NB4 (cell line): ENCODE data around the gene THSD4.

Experiments used
- DNase-seq: peaks from one replicate; pipeline ENCODE4 v3.0.0; 2010; ENCODE audit warnings: low read depth
- H3K4me3 ChIP-seq: one replicate; pipeline ENCODE4 v1.5.1; 2011; ENCODE audit warnings: mild to moderate bottlenecking, low read depth, low read length, moderate library complexity
- MYC ChIP-seq: IDR thresholded peaks from 2 replicates; pipeline ENCODE4 v1.6.1; 2011; ENCODE audit warnings: low read depth, low read length
- POLR2A ChIP-seq: IDR thresholded peaks from 2 replicates; pipeline ENCODE4 v1.6.1; 2011; ENCODE audit warnings: mild to moderate bottlenecking; ENCODE audit not compliant: insufficient read length; ENCODE audit errors: extremely low read depth
- TF ChIP-seq, protein P1 (sequence below): IDR thresholded peaks from one replicate; pipeline ENCODE4 v1.5.1; 2012; ENCODE audit warnings: low read depth, low read length
- TF ChIP-seq, protein P2 (sequence below): IDR thresholded peaks from 2 replicates; pipeline ENCODE4 v1.6.1; 2011; ENCODE audit warnings: low read depth, low read length

Gene THSD4

DNA sequence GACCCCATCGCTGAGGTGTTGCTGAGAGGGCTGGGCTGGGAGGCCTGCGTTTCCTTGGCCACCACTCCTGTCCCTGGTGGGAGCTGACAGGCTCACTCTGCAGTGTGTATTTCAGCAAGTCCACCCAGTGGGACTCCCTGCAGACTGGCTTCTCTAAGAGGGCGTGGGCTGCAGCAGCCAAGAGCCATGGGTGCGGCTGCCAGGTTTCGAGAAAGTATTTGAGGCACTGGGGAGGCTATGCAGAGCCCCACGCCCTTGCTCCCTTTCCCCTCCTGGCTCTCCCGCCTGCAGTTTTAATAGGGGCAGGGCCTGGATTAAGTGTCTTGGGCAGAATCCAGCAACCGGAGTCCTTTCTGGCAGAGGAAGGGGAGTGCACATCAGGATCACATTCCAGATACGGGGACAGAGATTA is 242.1 kb downstream of the THSD4 start:
- no peak for DNase-seq
- TF ChIP-seq, protein P1, sequence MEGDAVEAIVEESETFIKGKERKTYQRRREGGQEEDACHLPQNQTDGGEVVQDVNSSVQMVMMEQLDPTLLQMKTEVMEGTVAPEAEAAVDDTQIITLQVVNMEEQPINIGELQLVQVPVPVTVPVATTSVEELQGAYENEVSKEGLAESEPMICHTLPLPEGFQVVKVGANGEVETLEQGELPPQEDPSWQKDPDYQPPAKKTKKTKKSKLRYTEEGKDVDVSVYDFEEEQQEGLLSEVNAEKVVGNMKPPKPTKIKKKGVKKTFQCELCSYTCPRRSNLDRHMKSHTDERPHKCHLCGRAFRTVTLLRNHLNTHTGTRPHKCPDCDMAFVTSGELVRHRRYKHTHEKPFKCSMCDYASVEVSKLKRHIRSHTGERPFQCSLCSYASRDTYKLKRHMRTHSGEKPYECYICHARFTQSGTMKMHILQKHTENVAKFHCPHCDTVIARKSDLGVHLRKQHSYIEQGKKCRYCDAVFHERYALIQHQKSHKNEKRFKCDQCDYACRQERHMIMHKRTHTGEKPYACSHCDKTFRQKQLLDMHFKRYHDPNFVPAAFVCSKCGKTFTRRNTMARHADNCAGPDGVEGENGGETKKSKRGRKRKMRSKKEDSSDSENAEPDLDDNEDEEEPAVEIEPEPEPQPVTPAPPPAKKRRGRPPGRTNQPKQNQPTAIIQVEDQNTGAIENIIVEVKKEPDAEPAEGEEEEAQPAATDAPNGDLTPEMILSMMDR = no peak
- TF ChIP-seq, protein P2, sequence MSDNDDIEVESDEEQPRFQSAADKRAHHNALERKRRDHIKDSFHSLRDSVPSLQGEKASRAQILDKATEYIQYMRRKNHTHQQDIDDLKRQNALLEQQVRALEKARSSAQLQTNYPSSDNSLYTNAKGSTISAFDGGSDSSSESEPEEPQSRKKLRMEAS = no peak
- TF ChIP-seq POLR2A (no peak), MYC (no peak)

GRCh38 chr15:71357967-71358366 is 242.7 kb downstream of the THSD4 start:
- no peak for DNase-seq
- TF ChIP-seq MYC = no peak
- TF ChIP-seq POLR2A = no peak
- TF ChIP-seq, protein P2 = no peak
- TF ChIP-seq, protein P1 = no peak
- H3K4me3 ChIP-seq = no peak overlapping the region

More for the DNA sequence above, 242.1 kb downstream of the THSD4 start:
- no peak overlapping the region for H3K4me3 ChIP-seq

DNA sequence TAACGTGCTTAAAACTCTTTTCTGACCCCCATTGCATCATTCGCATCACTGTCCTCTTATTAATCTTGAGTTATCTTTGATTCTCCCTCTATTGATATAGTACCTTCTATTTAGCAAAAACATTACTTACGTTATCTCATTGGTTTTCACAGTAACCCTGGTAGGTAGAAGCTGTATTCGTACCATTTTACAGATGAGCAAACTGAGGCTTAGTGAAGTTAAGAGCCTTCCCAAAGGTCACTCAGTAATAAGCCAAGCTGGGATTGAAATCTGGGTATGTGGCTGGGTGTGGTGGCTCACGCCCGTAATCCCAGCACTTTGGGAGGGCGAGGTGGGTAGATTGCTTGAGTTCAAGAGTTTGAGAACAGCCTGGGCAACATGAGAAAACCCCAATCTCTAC is 244.0 kb downstream of the THSD4 start:
- no peak overlapping the region for H3K4me3 ChIP-seq

GRCh38 chr15:71362556-71362955 is 247.3 kb downstream of the THSD4 start:
- H3K4me3 ChIP-seq = no peak overlapping the region
- no peak for DNase-seq
- TF ChIP-seq POLR2A (no peak), MYC (no peak)
- TF ChIP-seq, protein P1 = no peak
- TF ChIP-seq, protein P2 = no peak

More for the DNA sequence above, 244.0 kb downstream of the THSD4 start:
- TF ChIP-seq, protein P2 = no peak
- TF ChIP-seq POLR2A = no peak
- DNase-seq = no peak

DNA sequence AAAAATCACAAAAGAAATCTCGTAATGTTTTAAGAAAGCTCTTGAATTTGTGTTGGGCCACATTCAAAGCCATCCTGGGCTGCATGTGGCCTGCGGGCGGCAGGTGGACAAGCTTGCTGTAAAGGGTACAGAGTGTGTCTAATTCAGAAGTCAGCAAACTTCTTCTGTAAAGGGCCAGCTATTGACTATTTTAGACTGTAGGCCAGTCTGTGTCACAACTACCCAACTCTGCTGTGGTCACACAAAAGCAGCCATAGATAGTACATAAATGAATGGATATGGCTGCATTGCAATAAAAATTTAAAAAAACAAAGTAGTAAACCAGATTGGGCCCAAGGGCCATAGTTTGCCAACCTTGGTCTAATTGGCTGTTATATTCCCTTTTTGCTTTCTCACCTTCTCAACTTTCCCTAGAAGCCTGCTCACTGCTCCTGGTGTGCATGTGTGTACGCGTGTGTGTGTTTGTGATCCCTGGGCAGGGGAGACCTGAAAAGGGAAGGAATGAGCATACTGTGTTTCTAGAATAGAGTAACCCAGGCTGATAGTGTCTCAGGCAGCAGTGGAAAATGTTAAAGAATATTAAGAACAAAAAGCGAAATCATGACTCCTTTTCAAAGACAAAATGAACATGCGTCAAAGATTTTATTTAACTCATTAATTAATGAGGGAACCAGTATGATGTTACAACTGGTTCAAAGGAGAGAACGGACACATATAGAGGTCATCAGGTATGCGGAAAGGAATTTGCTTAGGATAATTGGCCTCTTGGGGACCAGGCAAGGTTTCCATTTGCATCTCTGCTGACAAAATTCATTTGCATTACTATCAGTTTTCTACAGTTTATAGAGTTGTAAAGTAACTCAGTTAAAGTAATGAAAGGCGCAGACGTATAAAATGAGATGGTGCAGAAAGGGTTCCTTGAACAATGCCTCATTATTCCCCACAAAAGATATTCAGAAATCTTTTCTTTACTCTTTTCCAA is 248.0 kb downstream of the THSD4 start:
- DNase-seq = no peak
- TF ChIP-seq MYC (no peak), POLR2A (no peak)
- TF ChIP-seq, protein P1 = no peak
- TF ChIP-seq, protein P2 = no peak
- H3K4me3 ChIP-seq = no peak overlapping the region

DNA sequence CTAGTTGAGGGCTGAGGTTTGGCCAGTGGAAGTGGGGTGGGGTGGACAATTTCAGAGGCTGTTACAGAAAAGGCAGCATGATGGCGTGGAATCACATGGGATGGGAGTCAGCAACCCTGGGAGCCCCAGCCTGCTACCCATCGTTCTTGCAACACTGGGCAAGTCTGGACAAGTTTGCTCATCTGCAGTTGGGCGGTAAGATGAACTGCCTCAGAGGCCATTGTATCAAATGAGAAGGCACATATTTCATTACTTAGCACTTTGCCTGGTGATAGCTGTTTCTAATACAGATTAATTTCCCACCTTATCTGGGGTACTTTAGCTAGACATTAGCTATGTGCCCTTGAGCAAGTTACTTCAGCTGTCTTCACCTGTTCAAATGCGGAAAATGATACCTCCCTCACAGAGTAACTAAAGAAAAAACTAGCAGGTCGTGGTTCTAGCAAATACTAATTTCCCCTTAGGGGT is 248.9 kb downstream of the THSD4 start:
- no peak for DNase-seq
- no peak overlapping the region for H3K4me3 ChIP-seq
- TF ChIP-seq MYC (no peak), POLR2A (no peak)
- TF ChIP-seq, protein P1 = no peak
- TF ChIP-seq, protein P2 = no peak
